GM21619 (cell line): ENCODE measurements around the gene METTL1.

Experiments
- ATAC-seq: cut with Tn5 transposase; IDR thresholded peaks from one replicate; pipeline ENCODE4 v1.9.1; 2021; ENCODE audit not compliant: unreplicated experiment

Gene METTL1

DNA sequence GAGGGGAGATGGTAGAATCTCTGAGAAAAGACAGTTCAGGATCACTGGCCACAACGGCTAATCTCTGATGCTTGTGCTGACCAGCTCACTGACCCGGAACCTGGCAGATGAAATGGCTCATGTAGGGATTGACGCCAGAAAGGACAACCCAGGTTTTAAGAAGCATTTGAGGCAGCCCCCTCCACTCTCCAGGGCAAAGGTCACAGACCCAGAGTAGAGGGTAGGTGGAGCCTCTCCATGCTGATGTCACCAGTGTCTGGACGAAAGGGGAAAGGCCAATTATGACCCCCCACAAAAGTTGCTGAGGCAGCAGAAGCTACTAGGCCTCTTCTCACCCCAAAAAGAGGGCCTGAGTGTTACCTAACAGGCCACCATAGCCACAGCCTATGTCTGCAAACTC, 1.2 kb downstream of the METTL1 start:
- no peak for ATAC-seq

DNA sequence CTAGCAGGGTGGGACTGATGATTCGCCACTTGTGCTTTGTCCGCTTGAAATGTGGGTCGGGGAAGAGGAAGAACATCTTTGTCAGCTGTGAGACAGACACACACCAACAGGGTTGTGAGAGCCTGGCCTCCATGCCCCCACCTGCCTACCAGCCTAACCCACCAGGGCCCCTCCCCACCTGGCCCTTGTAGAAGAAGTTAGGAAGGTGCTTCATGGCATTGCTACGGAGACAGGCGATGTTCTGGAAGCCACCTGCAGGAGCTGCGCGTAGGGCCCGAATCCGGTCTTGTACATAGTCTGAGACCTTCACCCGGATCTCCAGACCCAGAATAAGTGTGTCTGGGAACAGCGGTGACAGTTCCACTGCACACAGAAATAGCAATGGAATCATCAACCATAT, 2.3 kb downstream of the METTL1 start:
- ATAC-seq: no peak

DNA sequence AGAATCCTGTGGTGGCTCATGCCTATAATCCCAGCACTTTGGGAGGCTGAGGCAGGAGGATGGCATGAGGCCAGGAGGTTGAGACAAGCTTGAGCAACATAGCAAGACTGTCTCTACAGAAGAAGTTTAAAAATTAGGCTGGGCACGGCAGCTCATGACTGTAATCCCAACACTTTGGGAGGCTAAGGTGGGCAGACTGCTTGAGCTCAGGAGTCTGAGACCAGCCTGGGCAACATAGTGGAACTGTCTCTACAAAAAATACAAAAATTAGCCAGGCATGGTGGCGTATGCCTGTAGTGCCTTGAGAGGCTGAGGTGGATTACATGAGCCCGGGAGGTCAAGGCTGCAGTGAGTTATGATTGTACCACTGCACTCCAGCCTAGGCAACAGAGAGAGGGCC, 4.0 kb downstream of the METTL1 start:
- no peak for ATAC-seq

DNA sequence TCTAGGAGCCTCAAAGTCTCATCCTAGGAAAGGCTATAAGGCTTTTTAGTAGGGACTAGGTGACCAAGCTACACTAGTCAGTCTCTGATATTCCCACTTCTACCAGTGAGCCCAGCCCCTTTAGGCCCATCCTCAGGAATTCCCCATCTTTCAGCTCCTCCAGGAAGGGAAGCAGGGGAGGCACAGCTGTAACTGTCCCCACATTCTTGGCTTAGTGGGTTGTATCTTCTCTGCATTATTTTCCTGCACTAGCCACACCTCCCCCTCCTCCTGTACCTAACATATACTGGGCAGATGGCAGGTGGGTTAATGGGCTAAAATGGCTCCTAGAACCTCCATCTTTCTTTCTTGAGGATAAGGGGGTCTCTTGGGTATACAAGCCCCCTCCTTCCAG, 4.6 kb downstream of the METTL1 start:
- ATAC-seq: no peak

DNA sequence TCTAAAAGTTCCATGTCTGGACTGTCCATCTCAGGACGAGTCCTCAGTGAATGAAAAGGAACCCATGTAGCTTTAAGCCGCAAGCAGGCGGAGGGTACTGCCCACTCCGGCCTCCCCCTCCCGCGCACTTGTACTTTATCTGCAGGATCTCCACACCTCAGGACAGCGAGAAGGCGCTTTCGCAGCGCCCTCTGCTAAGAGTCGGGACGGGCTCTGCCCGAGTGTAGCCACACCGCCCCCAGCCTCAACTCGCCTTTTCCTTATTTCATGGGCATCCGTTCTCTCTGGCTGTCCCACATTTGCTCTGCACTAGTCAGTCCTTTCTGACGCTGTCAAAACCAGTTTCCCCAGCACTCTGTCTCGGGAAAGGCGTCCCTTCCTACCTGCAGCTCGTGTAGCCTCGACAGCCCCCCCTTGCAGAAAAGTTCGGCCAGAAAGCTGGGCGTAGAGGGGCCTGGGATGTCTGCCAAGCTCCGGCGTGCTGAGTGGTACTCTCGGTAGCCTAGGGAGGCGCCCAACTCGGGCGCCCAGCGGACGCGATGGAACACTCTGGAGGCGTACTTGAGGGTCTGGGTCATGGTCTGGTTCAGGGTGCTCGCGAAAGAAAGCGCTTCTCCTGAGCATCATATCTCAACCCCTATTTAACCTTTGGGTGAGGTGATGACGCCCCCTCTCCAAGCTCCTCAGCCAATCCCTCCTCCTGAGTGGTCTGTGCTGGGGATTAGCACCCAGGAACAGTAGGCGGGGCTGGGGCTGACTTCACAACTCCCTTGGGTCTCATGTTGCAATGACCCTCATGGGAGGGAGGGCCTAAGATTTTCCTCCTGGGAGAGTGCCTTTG, 5.2 kb downstream of the METTL1 start, which contains the start of gene CYP27B1:
TSS of gene CYP27B1 (minus strand) at position 615 of the 841 bp plus-strand sequence. CDS start at position 578, 37 bp downstream.
- no peak for ATAC-seq

DNA sequence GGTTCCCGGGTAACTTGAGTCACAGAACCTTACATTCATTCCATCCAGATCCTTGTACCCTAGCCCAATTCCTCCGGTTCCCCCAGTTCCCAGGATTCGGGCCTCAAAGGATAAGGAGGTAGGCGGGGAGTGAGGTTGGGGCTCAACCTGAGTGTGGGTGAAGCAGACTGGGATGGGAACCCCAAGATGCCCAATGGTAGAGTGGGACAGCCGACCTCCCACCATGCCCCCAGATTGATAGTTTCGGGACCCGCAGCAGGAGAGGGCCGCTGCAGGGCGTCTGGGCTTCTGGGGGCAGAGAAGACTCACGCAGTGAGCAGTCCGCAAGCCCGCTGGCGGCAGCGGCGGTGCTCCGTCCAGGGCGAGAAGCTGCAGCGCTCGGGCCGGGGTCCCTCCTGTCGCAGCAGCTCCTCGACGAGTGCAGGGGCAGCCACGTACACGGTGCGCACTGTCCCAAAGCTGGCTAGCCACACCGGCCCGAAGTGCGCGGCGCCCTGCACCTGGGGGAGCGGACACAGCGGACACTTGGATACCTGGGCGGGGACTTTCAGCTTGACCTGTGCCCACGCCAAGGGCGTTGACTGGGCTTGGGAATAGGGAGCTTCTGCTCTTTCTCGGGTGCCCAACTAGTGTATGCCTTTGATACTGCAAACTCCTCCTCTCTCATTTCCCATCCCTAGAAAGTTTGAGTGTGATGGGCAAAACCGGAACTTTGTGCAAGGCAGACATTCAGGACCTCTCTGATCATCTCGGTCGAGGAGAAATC, 6.0 kb downstream of the METTL1 start:
- no peak for ATAC-seq

DNA sequence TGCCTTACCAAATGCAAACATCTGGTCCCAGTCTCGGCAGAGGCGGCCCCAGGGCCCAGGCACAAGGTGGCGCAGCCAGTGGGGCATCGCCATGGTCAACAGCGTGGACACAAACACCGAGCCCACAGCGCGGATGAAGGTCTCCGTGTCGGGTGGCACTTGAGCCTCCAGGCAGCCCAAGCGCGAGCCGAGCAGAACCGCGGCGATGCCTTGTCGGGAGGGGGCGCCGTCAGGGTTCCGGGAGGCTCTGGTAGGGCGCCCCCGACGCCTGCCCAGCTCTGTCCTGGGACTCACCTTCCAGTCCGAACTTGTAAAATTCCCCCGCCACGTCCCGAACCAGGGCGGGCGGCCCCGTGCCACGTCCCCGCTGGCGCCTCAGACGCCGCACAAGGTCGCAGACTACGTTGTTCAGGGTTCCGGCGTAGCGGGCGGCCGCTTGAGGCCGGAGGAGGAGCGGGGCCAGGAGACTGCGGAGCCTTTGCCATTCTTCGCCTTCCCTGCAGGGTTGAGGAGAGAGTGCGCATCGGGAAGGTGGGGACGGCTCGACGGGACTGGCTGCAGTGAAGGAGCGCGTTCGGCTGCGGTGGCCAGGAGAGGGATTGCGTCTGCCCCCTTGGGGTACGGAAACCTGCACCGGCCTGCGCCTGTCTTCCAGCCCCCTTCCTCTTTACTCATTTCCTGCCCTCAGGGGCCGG, 6.8 kb downstream of the METTL1 start:
- peak; percentile 61 for ATAC-seq

DNA sequence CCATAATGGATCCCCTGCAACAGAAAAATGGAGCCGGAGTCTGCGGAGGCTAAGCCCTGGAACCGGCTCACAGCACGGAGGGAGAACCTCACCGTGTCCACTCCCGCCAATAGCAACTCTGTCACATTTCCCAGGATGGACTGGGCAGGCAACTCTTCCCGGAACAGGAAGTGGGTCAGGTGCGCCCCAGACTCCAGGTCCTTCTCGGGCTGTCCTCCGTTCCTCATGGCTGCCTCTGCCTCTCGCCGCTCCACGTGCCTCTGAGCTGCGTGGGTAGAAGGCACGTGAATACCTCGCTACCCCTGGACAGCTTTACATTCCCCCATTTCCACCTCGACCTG, 7.3 kb downstream of the METTL1 start:
- ATAC-seq: no peak

DNA sequence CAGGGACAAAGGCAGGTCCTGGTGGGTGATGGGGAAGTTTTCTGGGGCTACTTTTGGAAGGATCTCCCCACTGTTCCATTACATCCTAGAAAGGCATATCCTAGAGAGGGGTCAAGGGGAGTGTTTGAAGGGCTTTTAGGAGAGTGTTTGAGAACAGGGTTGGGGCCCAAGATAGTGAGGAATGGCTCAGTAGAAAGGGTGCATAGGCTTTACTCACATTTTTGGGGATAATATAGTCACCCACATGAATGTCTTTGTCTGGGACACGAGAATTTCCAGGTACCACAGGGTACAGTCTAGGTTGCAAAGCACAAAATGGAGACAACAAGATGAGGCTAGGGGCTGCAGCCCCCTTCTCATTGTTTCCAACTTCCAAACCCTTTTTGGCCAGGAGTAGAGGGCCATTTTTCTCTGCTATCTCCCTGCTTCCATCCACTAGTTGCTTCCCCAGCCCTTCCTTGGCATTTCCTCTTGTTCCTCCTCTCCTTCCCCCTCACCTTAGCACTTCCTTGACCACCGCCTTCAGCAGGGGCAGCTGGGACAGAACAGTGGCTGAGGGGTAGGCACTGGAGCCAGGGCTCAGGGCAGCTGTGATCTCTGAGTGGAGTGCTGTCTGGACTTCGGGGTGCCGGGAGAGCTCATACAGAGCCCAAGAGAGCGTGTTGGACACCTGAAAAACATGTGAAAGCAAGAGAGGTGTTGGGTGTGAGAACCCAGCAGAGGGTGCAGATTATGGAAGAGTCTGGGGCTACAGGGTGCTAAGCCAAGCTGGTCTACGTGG, 7.8 kb downstream of the METTL1 start:
- no peak for ATAC-seq

DNA sequence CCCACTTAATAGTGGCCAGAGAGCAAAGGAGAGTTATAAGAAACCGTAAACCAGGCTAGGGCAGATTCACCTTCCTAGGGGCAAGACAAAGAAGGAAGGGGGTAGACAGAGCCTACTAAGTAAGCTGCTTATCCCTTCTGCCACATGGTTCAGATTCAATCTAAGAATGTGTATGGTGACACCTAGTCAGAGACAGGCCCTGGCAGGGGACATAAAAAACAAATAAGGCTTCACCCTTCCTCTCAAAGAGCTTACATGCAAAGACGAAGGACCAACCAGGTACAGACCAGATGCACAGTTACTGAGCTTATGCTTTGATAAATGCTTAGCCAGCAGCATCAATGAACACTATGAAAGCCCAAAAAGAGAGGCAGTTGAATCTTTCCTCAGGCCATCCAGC, 9.4 kb downstream of the METTL1 start:
- no peak for ATAC-seq

DNA sequence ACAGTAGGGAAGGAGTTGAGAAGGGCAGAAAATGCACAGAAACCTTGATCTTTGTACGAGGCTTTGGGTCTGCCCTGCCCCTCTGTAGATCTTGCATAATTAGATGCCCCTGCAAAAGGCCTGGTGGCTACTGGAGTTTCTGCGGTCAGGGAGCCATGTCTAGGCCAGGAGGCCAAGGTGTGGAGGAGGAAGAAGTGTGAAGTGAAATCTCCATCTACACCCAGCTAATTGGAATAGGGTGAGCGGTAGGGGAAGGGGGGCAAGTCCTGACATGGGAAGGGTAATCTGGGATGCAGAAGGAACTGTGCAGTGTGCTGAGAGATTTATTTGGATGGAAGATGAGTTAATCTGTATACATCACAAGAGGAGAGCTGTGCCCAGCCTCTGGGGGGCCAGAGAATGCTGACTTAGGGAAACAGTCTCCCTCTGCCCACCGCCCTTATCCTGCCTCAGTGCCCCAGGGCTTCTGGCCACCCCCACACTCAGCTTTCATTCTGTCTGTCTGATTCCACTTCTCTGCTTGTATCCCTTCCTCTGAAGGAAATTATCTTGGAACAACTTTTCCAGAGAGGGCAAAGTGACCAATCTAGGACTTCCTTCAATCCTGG, 10.4 kb downstream of the METTL1 start:
- no peak for ATAC-seq

DNA sequence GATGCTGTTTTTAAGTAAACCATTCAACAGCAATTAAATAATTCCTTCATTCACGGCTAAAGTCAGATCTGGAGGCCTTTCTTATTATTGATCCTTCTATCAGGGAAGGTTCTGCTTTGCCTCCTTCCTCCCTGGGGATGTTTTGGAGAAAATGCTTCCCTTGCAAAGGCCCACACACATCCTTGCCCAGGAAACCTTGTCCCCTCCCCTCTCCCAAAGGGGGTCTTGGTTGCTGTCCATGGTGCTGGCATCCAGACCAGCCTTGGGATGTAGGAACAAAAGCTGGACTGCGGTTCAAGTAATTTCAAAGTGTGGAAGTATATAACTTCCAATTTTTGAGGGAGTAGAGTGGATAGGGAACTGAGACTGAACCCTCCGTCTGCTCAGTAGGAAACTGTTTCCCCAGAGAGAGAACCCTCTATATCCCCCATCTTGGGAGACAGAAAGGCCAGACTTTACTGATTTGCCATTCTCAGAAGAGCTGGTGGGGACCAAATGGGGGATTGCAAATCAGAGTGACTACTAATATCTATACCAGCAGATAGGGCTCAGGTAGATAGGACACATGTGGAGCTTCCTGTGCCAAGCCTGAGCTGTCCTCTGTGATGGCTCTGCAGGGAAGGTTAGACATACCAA, 11.4 kb downstream of the METTL1 start:
- no peak for ATAC-seq

DNA sequence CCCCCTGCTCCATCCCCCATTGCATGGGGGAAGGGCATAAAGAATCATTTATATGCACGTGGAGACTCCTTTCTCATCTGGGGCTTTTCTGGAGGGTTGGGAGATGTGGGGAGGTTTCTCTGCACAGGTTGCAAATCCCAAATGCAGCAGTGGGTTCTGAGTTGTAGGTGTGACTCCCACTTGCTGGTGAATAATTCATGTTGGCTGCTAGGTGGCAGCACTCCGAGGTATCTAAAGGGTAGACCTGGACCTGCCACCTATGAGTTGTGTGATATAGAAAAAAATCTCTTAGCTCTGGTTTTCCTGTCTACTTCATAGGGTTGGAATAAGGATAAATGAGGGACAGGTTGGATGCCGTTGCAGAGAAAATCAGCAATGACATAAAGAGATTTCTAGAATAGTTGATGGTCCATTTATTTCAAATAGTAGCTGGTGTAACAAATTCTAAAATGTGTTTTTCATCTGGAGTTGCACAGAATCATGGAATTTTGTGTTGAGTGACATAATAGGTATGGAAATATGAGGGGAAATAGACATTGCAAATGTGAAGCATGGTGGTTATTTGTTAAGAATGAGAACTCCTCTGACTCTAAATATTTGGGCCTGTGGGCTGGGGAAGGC, 12.4 kb downstream of the METTL1 start:
- no peak for ATAC-seq

DNA sequence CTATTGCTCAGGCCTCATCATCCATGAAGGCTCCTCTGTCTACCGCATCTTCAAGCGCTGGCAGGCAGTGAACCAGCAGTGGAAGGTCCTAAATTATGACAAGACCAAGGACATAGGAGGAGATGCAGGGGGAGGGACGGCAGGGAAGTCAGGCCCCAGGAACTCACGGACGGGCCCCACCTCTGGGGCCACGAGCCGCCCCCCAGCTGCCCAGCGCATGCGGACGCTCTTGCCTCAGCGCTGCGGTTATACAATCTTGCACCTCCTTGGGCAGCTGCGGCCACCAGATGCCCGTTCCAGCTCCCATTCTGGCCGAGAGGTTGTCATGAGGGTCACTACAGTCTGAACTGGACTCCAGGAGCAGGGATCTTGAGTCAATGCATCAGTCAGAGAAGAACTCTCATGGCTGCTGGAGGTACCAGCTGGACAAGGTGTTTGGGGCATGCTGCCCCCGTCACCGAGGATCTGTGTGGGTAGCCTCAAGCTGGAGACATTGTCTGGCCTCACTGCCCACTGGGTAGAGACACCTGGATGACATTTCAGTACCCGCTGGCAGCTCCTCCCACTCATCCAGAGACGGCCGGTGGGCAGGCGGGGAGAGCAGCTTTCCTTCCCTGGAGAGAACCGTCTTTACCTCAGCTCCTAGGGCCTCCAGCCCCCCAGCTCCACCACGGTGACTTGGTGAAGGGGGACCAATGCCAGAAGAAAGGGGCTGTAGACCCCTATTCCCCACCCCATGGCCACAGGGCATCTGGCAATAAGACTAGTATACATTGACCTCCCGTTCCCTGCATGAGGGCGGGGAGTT, 13.1 kb downstream of the METTL1 start:
- ATAC-seq: no peak

DNA sequence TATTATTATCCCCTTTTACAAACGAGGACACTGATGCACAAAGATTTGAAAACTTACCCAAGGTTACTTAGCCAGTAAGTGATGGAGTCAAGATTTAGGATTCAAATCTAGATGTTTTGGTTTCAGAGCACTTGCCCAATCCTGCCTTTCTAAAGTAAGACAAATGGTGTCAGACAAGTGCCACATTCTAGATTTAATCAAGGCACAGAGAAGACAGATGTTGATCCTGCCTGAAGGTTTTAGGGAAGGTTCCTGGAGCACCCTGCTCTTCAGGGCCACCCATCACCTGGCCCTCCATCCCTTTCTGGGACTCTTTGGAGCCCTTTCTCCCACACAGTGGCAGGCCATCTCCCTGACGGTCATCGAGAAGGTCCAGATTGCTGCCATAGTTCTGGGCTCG, 14.1 kb downstream of the METTL1 start:
- no peak for ATAC-seq

DNA sequence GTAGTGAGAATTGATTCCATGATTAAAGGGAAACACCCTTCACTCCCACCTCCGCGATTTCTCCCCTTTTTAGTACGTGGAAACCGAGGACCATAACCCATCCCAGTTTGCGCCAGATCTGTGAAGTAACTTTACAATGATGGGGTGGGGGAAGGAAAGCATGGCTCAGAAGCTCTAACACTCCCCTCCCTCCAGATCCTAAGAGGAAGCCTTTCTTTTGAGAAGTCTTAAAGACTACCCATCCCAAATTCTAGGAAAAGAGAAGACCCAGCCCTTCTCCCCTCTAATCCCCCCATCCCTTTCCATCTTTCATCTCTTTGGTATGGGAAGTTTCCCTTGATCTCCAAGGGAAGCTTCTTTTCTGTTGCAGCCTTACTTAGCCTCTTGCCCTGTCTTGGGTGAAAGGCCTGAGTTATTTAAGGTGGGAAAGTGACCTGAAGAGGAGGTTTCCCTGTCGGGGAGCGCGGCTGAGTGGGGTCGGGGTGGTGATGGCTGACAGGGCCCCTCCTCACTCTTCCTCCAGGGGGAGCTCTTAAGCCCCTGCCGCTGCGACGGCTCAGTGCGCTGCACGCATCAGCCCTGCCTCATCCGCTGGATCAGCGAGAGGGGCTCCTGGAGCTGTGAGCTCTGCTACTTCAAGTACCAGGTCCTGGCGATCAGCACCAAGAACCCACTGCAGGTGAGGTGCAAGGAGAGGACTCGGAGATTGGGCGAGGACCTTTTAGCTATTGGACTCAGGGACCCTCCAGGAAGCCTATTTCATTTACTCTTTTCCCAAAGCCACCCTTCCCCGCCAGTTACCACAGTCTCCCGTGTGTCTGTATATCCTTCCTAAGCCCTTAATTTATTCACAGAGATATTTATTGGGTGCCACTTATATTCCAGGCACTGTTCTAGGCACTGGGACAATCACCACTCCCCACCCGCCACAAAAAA, 15.2 kb downstream of the METTL1 start:
- no peak for ATAC-seq

DNA sequence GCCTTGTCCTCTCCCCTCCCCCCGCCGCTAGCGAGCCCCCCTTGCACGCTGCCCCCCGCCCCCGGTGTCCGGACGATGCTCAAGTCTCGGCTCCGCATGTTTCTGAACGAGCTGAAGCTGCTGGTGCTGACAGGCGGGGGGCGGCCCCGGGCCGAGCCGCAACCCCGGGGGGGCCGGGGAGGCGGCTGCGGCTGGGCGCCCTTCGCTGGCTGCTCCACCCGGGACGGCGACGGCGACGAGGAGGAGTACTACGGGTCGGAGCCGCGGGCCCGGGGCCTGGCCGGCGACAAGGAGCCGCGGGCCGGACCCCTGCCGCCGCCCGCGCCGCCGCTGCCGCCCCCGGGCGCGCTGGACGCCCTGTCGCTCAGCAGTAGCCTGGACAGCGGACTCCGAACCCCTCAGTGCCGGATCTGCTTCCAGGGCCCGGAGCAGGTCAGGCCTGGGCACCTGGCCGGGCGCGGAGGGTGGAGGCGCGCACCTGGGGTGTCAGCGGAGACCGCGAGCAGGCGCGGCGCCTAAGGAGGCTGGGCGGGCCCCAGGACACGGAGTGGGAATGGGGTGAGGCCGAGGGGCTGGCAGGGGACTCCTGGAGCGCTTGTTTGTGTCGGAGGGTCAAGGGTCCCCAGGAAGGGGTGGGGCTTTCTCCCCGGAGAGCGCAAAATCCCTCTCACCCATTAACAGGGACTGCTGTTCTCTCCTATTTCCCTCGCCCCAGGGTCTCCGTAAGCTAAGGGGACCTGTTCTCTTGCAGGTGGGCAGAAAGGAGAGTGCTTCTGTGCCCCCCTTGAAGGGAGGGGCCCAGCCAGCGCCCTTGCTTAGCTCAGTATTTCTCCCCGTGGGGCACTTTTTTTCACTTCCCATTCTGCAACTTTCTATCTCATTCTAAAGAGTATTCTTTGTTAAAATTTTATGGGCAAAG, 16.2 kb downstream of the METTL1 start:
- ATAC-seq: no peak
